ENCODE results near the gene ARL6IP5. TPM values are rescaled to one million over a fixed set of nuclear protein-coding genes. Genes with fewer than 3 reads are reported as not detected.

ARL6IP5 gene
- total RNA-seq, 1 donor from 2014 or later, result 86.2 TPM

Small RNA genes lying within 50 kb of the gene (microRNA-seq; reads per million reads assigned to microRNA genes)
- gene MIR3136 (ENCODE audit: unreplicated experiment), result 0.56 reads per million

Other genes starting within 250 kb of the ARL6IP5 start
- 2.7 TPM for gene TAFA4, start 152.4 kb upstream of the ARL6IP5 start, total RNA-seq (ENCODE audit: unreplicated experiment)
- gene EOGT, start 71.3 kb upstream of the ARL6IP5 start, total RNA-seq (ENCODE audit: unreplicated experiment), result 165 TPM
- 18.1 TPM for gene TMF1, start 32.6 kb upstream of the ARL6IP5 start, total RNA-seq (ENCODE audit: unreplicated experiment)
- 58.9 TPM for gene UBA3, start 4.6 kb upstream of the ARL6IP5 start, total RNA-seq (ENCODE audit: unreplicated experiment)
- not detected for gene LMOD3, start 37.7 kb downstream of the ARL6IP5 start, total RNA-seq (ENCODE audit: unreplicated experiment)

Measured in endothelial cell (in vitro differentiated cells).